WTC11 (cell line): ENCODE measurements around the gene CISD3. TPM values are rescaled to one million over a fixed set of nuclear protein-coding genes. Genes with fewer than 3 reads are reported as not detected.
A peak's percentile ranks its signal among the peaks of the same experiment; 100 is the strongest.

ENCODE experiments used
- ATAC-seq: fragments of 200-7000 bp; cut with Tn5 transposase; 2 replicates; pipeline ENCODE4 v1.10.0; 2021; ENCODE audit warnings: mild to moderate bottlenecking, moderate library complexity
- CTCF ChIA-PET: fragments of 300-600 bp; sonication (Branson Sonifier 250); formaldehyde crosslinking; loops from one replicate; lab custom pipeline; 2021; ENCODE audit warnings: antibody characterized with exemption; lab: Charles Lee
- POLR2A ChIA-PET: fragments of 350-600 bp; sonication (Branson Sonifier 250); formaldehyde crosslinking; loops from one replicate; lab custom pipeline; 2021; ENCODE audit warnings: antibody characterized with exemption; lab: Charles Lee
- DNase-seq: peaks from one replicate; pipeline ENCODE4 v3.0.0; 2021; ENCODE audit warnings: low spot score
- H3K27ac Mint-ChIP-seq: 2 replicates; pipeline ENCODE4 v1.8.0; 2021; ENCODE audit warnings: mixed read lengths
- H3K27me3 Mint-ChIP-seq: 2 replicates; pipeline ENCODE4 v1.8.0; 2021; ENCODE audit warnings: low read depth, mild to moderate bottlenecking, moderate library complexity, mixed read lengths
- H3K36me3 Mint-ChIP-seq: 2 replicates; pipeline ENCODE4 v1.8.0; 2021; ENCODE audit warnings: mixed read lengths
- H3K4me1 Mint-ChIP-seq: 2 replicates; pipeline ENCODE4 v1.8.0; 2022; ENCODE audit warnings: mixed read lengths
- H3K4me3 Mint-ChIP-seq: 2 replicates; pipeline ENCODE4 v1.8.0; 2021; ENCODE audit warnings: mild to moderate bottlenecking, moderate library complexity, mixed read lengths
- H3K9me3 Mint-ChIP-seq: 2 replicates; pipeline ENCODE4 v1.8.0; 2021; ENCODE audit warnings: mixed read lengths
- CTCF ChIP-seq: fragments of 200-600 bp; IDR thresholded peaks from 2 replicates; pipeline ENCODE4 v1.8.0; 2022; ENCODE audit warnings: antibody characterized with exemption
- ETV6 ChIP-seq: sonication (generic); formaldehyde crosslinking; IDR thresholded peaks from 2 replicates; pipeline ENCODE4 v1.8.1; 2022; ENCODE audit warnings: mild to moderate bottlenecking, missing genetic modification reagents
- GRHL2 ChIP-seq: fragments of 250-450 bp; sonication (Bioruptor Pico); IDR thresholded peaks from 2 replicates; pipeline ENCODE4 v1.8.0; 2022; ENCODE audit warnings: mild to moderate bottlenecking, moderate library complexity; ENCODE audit not compliant: insufficient replicate concordance, severe bottlenecking
- HMGA2 ChIP-seq: fragments of 250-450 bp; sonication (Bioruptor Pico); IDR thresholded peaks from 2 replicates; pipeline ENCODE4 v1.4.0; 2021; ENCODE audit warnings: mild to moderate bottlenecking, moderate library complexity
- NFATC4 ChIP-seq: fragments of 250-450 bp; sonication (Bioruptor Pico); IDR thresholded peaks from 2 replicates; pipeline ENCODE4 v1.9.0; 2021; ENCODE audit warnings: mild to moderate bottlenecking
- SMAD4 ChIP-seq: sonication (generic); formaldehyde crosslinking; IDR thresholded peaks from 2 replicates; pipeline ENCODE4 v1.8.0; 2022; ENCODE audit warnings: mild to moderate bottlenecking, missing genetic modification reagents
- TEAD1 ChIP-seq: sonication (generic); formaldehyde crosslinking; IDR thresholded peaks from 2 replicates; pipeline ENCODE4 v1.8.0; 2022; ENCODE audit warnings: mild to moderate bottlenecking, missing genetic modification reagents
- ZNF281 ChIP-seq: sonication (generic); formaldehyde crosslinking; IDR thresholded peaks from 2 replicates; pipeline ENCODE4 v1.8.0; 2023; ENCODE audit warnings: mild to moderate bottlenecking, missing genetic modification reagents
- total RNA-seq: library from RNA; stranded (reverse); gene quantifications from 3 replicates; pipeline ENCODE4 v1.2.3, GENCODE V29; 2021
- TF ChIP-seq, protein P1 (sequence below): sonication (generic); formaldehyde crosslinking; IDR thresholded peaks from 2 replicates; pipeline ENCODE4 v1.8.1; 2023; ENCODE audit warnings: mild to moderate bottlenecking, missing genetic modification reagents, moderate library complexity
- TF ChIP-seq, protein P2 (sequence below): fragments of 250-450 bp; sonication (Bioruptor Pico); IDR thresholded peaks from 2 replicates; pipeline ENCODE4 v1.8.0; 2021; ENCODE audit warnings: mild to moderate bottlenecking
- TF ChIP-seq, protein P3 (sequence below): sonication (generic); formaldehyde crosslinking; IDR thresholded peaks from 2 replicates; pipeline ENCODE4 v1.8.0; 2023; ENCODE audit warnings: missing genetic modification reagents, mild to moderate bottlenecking, borderline replicate concordance
- TF ChIP-seq, protein P4 (sequence below): sonication (generic); formaldehyde crosslinking; conservative IDR thresholded peaks from 2 replicates; pipeline ENCODE4 v1.8.1; 2022; ENCODE audit warnings: mild to moderate bottlenecking, missing genetic modification reagents

Gene CISD3
- total RNA-seq, 1 experiment from 2014 or later, result 12.1 TPM

- H3K4me3 Mint-ChIP-seq, result no peak overlapping the region
- H3K9me3 Mint-ChIP-seq, result no peaks in the 10 kb centered on the region
- peak overlapping the region; percentile 82; the same call in 1 of the 2 replicates for H3K27ac Mint-ChIP-seq
- no peaks in the 10 kb centered on the region; the same call in 1 of the 2 replicates for H3K27me3 Mint-ChIP-seq
- ChIA-PET CTCF (interaction anchor here (0.5 to 4.0 kb wide), 51 partner anchors 9 to 471 kb away, joined by 3 to 60 read pairs (median 4); partner anchors contain the start of genes CWC25, LASP1NB, MLLT6 and PSMB3), POLR2A (interaction anchor here (0.6 to 1.5 kb wide), 3 partner anchors 25 to 183 kb away, joined by 3 to 5 read pairs (median 3); partner anchors contain the start of gene MLLT6)
- peaks cover 27% of the 10 kb centered on the region for H3K36me3 Mint-ChIP-seq
- H3K4me1 Mint-ChIP-seq, result peaks cover 26% of the 10 kb centered on the region
- peak; percentile 85 for DNase-seq
- peak; percentile 34 for ATAC-seq
- TF ChIP-seq SMAD4 (CRISPR knock-in tag) (no peak), CTCF (peak; percentile 94)
Measured at GRCh38 chr17:38735161-38735997, 5.2 kb downstream of the CISD3 start.

DNA sequence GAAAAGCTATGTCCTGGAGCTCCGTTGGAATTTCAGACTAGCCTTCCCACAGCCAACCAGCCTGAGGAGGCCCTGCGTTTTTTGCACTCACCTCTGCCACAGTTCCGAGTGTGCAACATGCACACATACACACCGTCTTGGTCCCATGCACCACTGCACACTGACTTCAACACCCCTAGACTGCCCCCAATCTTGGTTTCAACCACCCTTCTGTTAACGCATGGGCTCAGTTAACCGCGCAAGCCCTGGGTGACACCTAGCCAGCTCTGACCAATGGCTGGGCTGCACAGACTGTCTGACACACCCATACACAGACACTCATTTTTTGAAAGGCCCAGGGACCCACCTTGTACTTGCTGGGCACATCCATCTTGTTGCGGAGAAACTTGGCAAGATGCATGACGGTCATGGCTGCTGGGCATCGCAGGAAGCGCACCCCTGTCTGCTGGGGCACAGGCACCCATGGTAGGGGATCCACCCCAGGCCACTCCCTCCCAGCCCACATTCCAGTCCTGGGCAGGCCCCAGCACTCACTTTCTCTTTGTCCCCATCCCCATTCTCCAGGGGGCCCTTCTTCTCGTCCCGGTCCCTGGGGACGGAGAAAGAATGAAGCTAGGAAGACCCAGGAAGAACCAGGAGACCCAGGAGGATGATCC lies 8.0 kb downstream of the CISD3 start:
- Mint-ChIP-seq H3K4me1 (peaks cover 32% of the 10 kb centered on the region), H3K27me3 (no peaks in the 10 kb centered on the region), H3K4me3 (no peak overlapping the region), H3K27ac (no peak overlapping the region), H3K9me3 (no peaks in the 10 kb centered on the region), H3K36me3 (peaks cover 29% of the 10 kb centered on the region)
- ATAC-seq (no peak), DNase-seq (no peak)
- TF ChIP-seq NFATC4 (CRISPR knock-in tag), result no peak
- no peak for TF ChIP-seq GRHL2 (CRISPR knock-in tag)
- no peak for TF ChIP-seq SMAD4 (CRISPR knock-in tag)
- no peak for TF ChIP-seq TEAD1 (CRISPR knock-in tag)
- TF ChIP-seq, protein P1, sequence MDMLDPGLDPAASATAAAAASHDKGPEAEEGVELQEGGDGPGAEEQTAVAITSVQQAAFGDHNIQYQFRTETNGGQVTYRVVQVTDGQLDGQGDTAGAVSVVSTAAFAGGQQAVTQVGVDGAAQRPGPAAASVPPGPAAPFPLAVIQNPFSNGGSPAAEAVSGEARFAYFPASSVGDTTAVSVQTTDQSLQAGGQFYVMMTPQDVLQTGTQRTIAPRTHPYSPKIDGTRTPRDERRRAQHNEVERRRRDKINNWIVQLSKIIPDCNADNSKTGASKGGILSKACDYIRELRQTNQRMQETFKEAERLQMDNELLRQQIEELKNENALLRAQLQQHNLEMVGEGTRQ (CRISPR knock-in tag), result no peak
- no peak for TF ChIP-seq ETV6 (CRISPR knock-in tag)
- TF ChIP-seq, protein P2, sequence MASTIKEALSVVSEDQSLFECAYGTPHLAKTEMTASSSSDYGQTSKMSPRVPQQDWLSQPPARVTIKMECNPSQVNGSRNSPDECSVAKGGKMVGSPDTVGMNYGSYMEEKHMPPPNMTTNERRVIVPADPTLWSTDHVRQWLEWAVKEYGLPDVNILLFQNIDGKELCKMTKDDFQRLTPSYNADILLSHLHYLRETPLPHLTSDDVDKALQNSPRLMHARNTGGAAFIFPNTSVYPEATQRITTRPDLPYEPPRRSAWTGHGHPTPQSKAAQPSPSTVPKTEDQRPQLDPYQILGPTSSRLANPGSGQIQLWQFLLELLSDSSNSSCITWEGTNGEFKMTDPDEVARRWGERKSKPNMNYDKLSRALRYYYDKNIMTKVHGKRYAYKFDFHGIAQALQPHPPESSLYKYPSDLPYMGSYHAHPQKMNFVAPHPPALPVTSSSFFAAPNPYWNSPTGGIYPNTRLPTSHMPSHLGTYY (CRISPR knock-in tag), result no peak
- CTCF ChIA-PET, result interaction anchor here (4.0 kb wide), 1 partner anchor 61 kb away, joined by 60 read pairs; no protein-coding TSS in a partner anchor
- POLR2A ChIA-PET, result no interaction called here

DNA sequence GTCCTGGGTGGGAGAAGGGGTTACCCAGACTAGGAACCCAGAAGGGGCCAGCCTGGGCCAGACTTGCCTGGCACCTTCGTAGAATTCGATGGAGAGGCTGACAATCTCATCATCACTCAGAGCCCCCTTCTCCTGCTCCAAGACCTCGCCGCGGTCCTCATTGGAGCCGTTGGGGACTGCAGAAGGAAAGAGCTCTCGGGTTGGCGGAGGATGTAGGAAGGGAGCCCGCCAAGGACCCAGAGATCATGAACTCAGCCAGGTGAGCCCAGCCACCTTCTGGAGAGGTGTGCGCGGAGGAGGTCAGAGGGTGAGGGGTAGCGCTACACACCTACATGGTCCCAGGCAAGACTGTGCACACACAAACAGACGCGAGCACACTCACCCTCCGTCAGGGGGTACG lies 8.5 kb downstream of the CISD3 start:
- H3K27ac Mint-ChIP-seq, result no peak overlapping the region; the same call in 1 of the 2 replicates
- no peaks in the 10 kb centered on the region for H3K9me3 Mint-ChIP-seq
- peaks cover 33% of the 10 kb centered on the region for H3K4me1 Mint-ChIP-seq
- H3K27me3 Mint-ChIP-seq, result no peaks in the 10 kb centered on the region
- ChIA-PET CTCF (no interaction called here), POLR2A (no interaction called here)
- no peak overlapping the region for H3K4me3 Mint-ChIP-seq
- ATAC-seq, result no peak
- DNase-seq, result no peak
- peaks cover 30% of the 10 kb centered on the region for H3K36me3 Mint-ChIP-seq
- TF ChIP-seq, protein P3, sequence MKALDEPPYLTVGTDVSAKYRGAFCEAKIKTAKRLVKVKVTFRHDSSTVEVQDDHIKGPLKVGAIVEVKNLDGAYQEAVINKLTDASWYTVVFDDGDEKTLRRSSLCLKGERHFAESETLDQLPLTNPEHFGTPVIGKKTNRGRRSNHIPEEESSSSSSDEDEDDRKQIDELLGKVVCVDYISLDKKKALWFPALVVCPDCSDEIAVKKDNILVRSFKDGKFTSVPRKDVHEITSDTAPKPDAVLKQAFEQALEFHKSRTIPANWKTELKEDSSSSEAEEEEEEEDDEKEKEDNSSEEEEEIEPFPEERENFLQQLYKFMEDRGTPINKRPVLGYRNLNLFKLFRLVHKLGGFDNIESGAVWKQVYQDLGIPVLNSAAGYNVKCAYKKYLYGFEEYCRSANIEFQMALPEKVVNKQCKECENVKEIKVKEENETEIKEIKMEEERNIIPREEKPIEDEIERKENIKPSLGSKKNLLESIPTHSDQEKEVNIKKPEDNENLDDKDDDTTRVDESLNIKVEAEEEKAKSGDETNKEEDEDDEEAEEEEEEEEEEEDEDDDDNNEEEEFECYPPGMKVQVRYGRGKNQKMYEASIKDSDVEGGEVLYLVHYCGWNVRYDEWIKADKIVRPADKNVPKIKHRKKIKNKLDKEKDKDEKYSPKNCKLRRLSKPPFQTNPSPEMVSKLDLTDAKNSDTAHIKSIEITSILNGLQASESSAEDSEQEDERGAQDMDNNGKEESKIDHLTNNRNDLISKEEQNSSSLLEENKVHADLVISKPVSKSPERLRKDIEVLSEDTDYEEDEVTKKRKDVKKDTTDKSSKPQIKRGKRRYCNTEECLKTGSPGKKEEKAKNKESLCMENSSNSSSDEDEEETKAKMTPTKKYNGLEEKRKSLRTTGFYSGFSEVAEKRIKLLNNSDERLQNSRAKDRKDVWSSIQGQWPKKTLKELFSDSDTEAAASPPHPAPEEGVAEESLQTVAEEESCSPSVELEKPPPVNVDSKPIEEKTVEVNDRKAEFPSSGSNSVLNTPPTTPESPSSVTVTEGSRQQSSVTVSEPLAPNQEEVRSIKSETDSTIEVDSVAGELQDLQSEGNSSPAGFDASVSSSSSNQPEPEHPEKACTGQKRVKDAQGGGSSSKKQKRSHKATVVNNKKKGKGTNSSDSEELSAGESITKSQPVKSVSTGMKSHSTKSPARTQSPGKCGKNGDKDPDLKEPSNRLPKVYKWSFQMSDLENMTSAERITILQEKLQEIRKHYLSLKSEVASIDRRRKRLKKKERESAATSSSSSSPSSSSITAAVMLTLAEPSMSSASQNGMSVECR (CRISPR knock-in tag), result no peak
- no peak for TF ChIP-seq NFATC4 (CRISPR knock-in tag)
- TF ChIP-seq, protein P4, sequence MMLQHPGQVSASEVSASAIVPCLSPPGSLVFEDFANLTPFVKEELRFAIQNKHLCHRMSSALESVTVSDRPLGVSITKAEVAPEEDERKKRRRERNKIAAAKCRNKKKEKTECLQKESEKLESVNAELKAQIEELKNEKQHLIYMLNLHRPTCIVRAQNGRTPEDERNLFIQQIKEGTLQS (CRISPR knock-in tag), result no peak
- no peak for TF ChIP-seq ZNF281 (CRISPR knock-in tag)
- no peak for TF ChIP-seq HMGA2 (CRISPR knock-in tag)
